SW 1271 (cell line): ENCODE results near the gene CACNA1A.
A peak's percentile ranks its signal among the peaks of the same experiment; 100 is the strongest.

Experiments used
- DNase-seq, 2 experiments: peaks; one replicate each; lab custom pipeline; 2025; lab: John Stamatoyannopoulos, UW

Gene CACNA1A

GRCh38 chr19:13493516-13494310, 12.6 kb downstream of the CACNA1A start:
- no peak for DNase-seq

- peak; percentile 62 to 83 for DNase-seq
Measured at GRCh38 chr19:13492128-13492527, 14.2 kb downstream of the CACNA1A start.

DNA sequence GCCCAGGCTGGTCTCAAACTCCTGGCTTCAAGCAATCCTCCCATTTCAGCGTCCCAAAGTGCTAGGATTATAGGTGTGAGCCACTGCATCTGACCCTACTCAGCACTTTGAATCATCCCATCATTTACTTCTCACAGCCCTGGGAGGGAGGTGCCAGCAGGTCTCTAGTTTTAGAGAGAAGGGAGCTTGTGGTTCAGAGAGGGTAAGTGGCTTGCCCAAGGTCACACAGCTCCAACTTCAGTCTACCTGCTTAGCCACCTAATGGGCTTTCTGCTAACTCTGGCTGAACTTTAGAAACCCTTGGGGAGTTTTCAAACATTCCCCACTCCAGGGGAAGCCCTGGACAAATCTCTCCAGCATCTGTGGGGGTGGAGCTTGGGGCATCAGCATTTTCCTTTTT, 18.3 kb downstream of the CACNA1A start:
- DNase-seq = no peak

DNA sequence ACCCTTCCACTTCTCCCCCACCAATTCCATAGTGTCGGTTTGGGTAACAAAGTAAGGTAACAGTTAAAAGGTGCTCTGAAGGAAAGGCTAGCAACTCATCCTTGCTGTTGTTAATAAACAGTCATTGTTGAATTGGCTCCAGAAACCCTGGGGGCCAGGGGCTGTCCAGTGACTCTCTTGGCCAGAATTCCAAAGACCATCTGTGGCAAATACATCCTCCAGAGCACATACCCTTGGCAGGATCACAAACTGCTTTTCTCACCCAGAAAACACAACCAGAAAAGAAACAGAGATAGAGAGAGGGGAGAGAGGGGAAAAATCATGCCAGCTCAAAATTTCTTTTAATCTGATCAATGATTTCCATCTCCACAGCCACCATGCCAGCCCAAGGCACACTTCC, 22.1 kb downstream of the CACNA1A start:
- DNase-seq = no peak

- DNase-seq = no peak
Measured at GRCh38 chr19:13483215-13483614, 23.1 kb downstream of the CACNA1A start.

- DNase-seq = no peak
Measured at GRCh38 chr19:13478576-13478975, 27.7 kb downstream of the CACNA1A start.

DNA sequence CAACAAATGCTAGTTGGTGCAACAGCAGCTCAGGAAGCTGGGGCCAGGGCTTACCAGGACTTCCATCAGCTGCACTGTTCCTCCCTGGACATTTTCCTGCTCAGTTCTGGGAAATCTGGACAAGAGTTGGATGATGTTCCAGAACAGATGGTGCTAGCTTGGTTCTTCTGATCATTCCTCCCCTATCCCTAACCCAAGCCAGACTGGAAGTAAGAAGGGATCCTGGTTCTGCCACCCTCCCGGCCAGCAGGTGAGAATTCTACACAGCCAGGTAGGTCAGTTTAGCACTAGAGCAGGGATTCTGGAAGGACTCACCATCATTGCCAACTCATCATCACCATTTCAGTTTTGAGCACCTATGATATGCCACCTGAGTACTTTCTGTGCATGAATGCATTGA, 30.2 kb downstream of the CACNA1A start:
- no peak for DNase-seq

- no peak for DNase-seq
Measured at GRCh38 chr19:13475044-13475443, 31.2 kb downstream of the CACNA1A start.

GRCh38 chr19:13466697-13467096, 39.6 kb downstream of the CACNA1A start:
- DNase-seq = no peak

GRCh38 chr19:13463296-13463695, 43.0 kb downstream of the CACNA1A start:
- DNase-seq = no peak

DNA sequence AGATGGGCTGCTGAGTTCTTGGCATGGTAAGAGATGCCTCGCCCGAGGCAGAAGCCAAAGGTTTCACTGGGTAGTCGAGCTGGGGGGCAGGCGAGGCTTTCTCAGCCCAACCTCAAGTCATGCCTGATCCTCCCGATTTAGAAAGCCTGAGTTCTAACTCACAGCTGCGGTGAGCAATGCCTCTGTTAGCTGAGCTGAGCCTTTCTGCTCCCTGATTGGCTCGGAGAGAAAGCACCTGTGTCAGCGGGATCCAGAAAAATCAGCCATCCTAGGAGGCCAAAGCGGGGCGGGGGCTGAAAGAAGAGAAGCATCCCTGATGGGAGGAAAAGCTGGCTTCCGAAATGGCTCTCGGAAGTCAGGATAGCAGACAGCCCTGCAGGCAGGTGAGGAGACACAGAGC, 44.7 kb downstream of the CACNA1A start:
- DNase-seq = no peak

DNA sequence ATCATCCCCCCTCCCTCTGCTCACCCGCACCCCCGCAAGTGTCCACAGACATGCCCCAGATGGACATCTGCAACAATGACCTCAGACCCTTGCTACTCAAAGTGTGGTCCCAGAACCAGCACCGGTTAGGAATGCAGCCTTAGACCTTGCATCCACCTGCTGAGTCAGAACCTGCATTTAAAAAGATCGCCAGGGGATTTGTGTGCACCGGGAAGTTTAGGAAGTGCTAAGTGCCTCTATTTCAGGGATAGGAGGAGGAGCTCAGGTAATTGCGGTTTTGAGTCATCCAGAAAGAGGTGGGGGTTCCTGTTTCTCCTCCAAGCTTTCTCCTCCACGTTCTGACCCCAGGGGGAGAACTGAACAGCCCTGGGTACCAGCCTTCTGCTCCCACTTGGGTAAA, 46.2 kb downstream of the CACNA1A start:
- DNase-seq = no peak

- no peak for DNase-seq
Measured at GRCh38 chr19:13459351-13459750, 46.9 kb downstream of the CACNA1A start.

DNA sequence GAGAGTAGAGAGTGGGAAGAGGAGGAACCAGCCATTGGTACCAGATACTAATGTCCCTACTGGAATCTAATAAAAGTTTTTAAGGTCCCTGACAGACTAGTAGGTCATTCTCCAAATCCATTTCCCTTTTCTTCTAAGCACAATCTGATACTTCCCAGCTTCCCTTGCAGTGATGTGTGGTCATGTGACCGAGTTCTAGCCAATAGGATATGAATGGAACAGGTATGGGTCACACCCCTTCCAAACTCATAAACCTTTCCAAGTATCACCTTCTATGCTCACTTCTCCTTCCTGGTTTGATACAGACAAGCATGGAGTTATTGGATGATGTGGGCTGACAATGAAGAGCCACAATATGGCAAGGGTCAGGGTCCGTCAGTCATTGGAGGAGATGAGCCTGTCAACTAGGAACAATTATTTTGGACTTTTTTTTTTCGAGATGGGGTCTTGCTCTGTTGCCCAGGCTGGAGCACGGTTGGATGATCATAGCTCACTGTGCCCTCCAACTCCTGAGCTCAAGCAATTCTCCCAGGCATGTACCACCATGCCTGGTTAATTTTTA, 54.8 kb downstream of the CACNA1A start:
- no peak for DNase-seq

GRCh38 chr19:13447978-13448377, 58.3 kb downstream of the CACNA1A start:
- DNase-seq = no peak

DNA sequence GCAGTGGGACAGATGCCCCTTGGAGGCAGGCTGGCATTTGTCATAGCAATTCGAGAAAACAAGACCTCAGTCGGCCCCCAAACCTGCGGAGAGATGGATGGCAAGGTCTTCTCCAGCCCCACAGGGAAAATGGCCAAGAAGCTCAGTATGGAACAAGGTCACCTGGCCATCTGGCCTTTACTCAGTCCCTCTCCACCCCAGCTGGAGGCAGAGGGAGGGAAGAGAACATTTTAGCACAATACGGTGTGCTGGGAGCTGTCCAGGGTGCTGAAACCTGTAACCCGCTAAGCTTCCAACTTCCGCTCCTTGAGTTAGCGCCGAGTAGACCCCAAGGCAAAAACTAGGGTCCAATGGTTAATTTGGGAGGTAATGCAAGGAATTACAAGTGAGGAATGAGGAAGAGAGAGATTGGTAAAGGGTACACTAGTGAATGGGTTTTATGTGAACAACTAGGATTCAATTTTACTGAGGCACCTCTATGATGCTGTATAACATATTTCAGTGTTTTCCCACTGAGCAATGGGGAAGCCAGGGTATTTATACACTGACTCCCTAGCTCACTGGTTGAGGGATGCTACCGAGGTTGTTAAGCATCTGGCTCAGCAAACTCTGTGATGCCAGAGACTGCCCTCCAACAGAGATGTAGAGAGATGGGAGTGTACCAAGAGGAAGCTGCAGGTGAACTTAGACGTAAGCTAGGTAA, 64.3 kb downstream of the CACNA1A start:
- no peak for DNase-seq

GRCh38 chr19:13437919-13438618, 68.2 kb downstream of the CACNA1A start:
- no peak for DNase-seq

GRCh38 chr19:13436352-13436751, 69.9 kb downstream of the CACNA1A start:
- DNase-seq = no peak

GRCh38 chr19:13430790-13431582, 75.3 kb downstream of the CACNA1A start:
- peak in 1 of 2 experiments; percentile 7 for DNase-seq

DNA sequence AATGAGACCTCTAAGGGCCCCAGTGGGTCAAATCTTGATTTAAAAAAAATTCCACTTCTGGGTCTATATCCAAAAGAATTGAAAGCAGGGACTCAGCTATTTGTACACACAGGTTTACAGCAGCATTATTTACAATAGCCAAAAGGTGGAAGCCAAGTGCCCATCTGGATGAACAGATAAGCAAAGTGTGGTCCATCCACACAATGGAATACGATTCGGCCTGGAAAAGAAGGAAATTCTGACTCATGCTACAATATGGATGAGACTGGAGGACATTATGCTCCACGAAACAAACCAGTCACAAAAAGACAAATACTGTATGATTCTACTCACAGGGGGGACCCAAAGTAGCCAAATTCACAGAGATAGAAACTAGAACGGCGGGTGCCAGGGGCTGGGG, 76.7 kb downstream of the CACNA1A start:
- no peak for DNase-seq

- peak in 1 of 2 experiments; percentile 43 for DNase-seq
Measured at GRCh38 chr19:13428352-13428751, 77.9 kb downstream of the CACNA1A start.
